Prostate gland (tissue), 2 donors: ENCODE data around the gene CENPV. TPM values are rescaled to one million over a fixed set of nuclear protein-coding genes. Genes with fewer than 3 reads are reported as not detected.

Experiments
- DNase-seq: peaks from one replicate; pipeline ENCODE4 v3.0.0-alpha.2; 2019; ENCODE audit warnings: low spot score
- H3K27ac ChIP-seq, 2 donors: fragments of 200-600 bp; sonication (generic); 2 replicates each; pipeline ENCODE4 v1.5.1; 2017 to 2019
- H3K27me3 ChIP-seq: fragments of 200-600 bp; sonication (generic); replicated peaks from 2 replicates; pipeline ENCODE4 v1.5.1; 2019; ENCODE audit not compliant: insufficient read depth
- H3K36me3 ChIP-seq, 2 donors: fragments of 200-600 bp; sonication (generic); 1 replicate in 1 of 2; 2 replicates in 1 of 2; pipeline versions ENCODE4 v1.5.1 to v1.8.1; 2017 to 2019
- H3K4me1 ChIP-seq: fragments of 200-600 bp; sonication (generic); replicated peaks from 2 replicates; pipeline ENCODE4 v1.5.1; 2019
- H3K4me3 ChIP-seq, 2 donors: fragments of 200-600 bp; sonication (generic); 2 replicates each; pipeline ENCODE4 v1.5.1; 2017 to 2019
- H3K9me3 ChIP-seq: fragments of 200-600 bp; sonication (generic); 2 replicates; pipeline ENCODE4 v1.5.1; 2017
- POLR2A ChIP-seq: fragments of 450-650 bp; IDR thresholded peaks from one replicate; pipeline ENCODE4 v1.6.1; 2016; ENCODE audit warnings: antibody characterized with exemption, mild to moderate bottlenecking
- POLR2AphosphoS5 ChIP-seq: sonication (generic); formaldehyde crosslinking; IDR thresholded peaks from one replicate; pipeline ENCODE4 v1.6.1; 2017; ENCODE audit warnings: antibody characterized with exemption
- WGBS: methylation state at CpG from one replicate; pipeline ENCODE4 v1.1.5; 2018; 5-methylcytosine and 5-hydroxymethylcytosine counted together
- intact Hi-C: fragments of 100-400 bp; cut with DNase I; formaldehyde crosslinking; loops from one replicate; pipeline ENCODE4 v1.14.2; 2022
- total RNA-seq, 2 donors: library from RNA; depleted of rRNA; stranded (reverse); fragments of >200 nt; gene quantifications; one replicate each; pipeline ENCODE4 v1.1.0, GENCODE V29; 2016
- TF ChIP-seq, protein P1 (sequence below), 4 experiments: fragments of 200-600 bp in 2 of 4; fragments of 450-650 bp in 2 of 4; sonication (generic) in 2 of 4; IDR thresholded peaks; 1 replicate in 3 of 4; 2 replicates in 1 of 4; pipeline ENCODE4 v1.5.1; 2016 to 2019; ENCODE audit warnings: antibody characterized with exemption in 4 of 4, mild to moderate bottlenecking in 2 of 4, moderate library complexity in 2 of 4

Gene CENPV
- total RNA-seq, 2 donors from 2014 or later: 29.8 to 71.5 TPM

DNA sequence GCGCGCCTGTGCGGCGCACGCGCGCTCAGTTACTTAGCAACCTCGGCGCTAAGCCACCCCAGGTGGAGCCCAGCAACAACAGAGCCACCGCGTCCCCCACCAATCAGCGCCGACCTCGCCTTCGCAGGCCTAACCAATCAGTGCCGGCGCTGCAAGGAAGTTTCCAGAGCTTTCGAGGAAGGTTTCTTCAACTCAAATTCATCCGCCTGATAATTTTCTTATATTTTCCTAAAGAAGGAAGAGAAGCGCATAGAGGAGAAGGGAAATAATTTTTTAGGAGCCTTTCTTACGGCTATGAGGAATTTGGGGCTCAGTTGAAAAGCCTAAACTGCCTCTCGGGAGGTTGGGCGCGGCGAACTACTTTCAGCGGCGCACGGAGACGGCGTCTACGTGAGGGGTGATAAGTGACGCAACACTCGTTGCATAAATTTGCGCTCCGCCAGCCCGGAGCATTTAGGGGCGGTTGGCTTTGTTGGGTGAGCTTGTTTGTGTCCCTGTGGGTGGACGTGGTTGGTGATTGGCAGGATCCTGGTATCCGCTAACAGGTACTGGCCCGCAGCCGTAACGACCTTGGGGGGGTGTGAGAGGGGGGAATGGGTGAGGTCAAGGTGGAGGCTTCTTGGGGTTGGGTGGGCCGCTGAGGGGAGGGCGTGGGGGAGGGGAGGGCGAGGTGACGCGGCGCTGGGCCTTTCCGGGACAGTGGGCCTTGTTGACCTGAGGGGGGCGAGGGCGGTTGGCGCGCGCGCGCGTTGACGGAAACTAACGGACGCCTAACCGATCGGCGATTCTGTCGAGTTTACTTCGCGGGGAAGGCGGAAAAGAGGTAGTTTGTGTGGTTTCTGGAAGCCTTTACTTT is 27.6 kb upstream of the CENPV start, which contains the start of gene UBB:
UBB (plus strand) TSS at position 452 of the 856 bp plus-strand sequence. CDS start 817 bp downstream, outside the sequence.
- TF ChIP-seq POLR2A (peak; percentile 96), POLR2AphosphoS5 (peak; percentile 98)
- TF ChIP-seq, protein P1, sequence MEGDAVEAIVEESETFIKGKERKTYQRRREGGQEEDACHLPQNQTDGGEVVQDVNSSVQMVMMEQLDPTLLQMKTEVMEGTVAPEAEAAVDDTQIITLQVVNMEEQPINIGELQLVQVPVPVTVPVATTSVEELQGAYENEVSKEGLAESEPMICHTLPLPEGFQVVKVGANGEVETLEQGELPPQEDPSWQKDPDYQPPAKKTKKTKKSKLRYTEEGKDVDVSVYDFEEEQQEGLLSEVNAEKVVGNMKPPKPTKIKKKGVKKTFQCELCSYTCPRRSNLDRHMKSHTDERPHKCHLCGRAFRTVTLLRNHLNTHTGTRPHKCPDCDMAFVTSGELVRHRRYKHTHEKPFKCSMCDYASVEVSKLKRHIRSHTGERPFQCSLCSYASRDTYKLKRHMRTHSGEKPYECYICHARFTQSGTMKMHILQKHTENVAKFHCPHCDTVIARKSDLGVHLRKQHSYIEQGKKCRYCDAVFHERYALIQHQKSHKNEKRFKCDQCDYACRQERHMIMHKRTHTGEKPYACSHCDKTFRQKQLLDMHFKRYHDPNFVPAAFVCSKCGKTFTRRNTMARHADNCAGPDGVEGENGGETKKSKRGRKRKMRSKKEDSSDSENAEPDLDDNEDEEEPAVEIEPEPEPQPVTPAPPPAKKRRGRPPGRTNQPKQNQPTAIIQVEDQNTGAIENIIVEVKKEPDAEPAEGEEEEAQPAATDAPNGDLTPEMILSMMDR (IDR thresholded peaks at IDR 0.05): no peak
- peak within 1 kb of the TSS; percentile 97 to 98 for H3K27ac ChIP-seq
- WGBS: under 1% methylated on average over 60 of the region's 67 CpGs
- H3K9me3 ChIP-seq: no peaks in the 10 kb centered on the region
- intact Hi-C loops: no loop called here
- H3K27me3 ChIP-seq: no peaks in the 10 kb centered on the region
- peak; percentile 97 for DNase-seq
- H3K36me3 ChIP-seq: no peaks in the 10 kb centered on the region
- H3K4me3 ChIP-seq: peak within 1 kb of the TSS; percentile 63 to 82
- peaks cover 2% of the 10 kb centered on the region for H3K4me1 ChIP-seq

DNA sequence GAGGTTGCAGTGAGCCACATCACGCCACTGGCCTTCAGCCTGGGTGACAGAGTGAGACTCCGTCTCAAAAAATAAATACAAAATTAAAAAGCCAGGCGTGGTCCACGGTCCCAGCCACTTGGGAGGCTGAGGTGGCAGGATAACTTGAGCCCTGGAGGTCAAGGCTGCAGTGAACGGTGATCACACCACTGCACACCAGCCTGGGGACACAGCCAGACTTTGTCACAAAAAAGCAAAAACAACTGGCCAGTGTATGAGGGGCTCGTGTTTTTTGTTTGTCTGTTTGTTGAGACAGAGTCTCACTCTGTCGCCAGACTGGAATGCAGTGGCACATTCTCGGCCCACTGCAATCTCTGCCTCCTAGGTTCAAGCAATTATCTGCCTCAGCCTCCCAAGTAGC is 26.4 kb upstream of the CENPV start:
- intact Hi-C loops: no loop called here
- peak overlapping the region; percentile 97 to 98 for H3K27ac ChIP-seq
- TF ChIP-seq, protein P1 (IDR thresholded peaks at IDR 0.05): no peak
- TF ChIP-seq POLR2AphosphoS5: no peak
- TF ChIP-seq POLR2A: no peak
- no peaks in the 10 kb centered on the region for H3K36me3 ChIP-seq
- peaks cover 2% of the 10 kb centered on the region for H3K4me1 ChIP-seq
- 88% methylated on average over 8 of the region's 8 CpGs for WGBS
- H3K4me3 ChIP-seq: no peak overlapping the region
- H3K27me3 ChIP-seq: no peaks in the 10 kb centered on the region
- H3K9me3 ChIP-seq: no peaks in the 10 kb centered on the region
- DNase-seq: no peak

DNA sequence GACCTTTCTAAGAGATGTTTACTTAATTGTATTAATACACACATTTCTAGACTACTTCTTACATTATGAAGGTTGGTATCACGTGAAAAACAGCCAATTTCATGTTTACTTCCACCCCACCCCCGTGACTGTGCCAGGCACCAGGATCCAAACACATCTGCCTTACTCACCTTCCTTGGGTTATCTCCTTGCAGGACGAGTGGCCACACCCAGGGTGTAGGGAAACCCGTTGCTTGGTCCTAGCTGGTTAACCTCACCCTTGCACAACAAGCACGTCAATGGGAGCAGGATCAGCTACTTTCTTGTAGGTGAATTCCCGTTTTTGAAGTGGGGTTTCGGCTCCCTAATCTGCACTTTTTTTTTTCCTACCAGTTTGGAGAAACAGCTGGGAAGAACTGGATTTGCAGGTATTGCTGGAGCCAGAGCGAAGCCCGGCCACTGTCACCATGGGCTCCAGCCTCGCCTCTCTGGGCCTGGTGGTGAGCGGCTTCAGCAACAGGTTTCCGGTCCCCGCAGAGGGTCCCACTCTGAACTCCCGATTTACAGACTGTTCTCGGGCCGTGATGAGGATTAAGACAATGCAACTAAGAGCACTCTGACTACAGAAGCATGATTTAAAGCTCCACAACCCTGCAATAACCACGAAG is 25.5 kb upstream of the CENPV start:
- Histone ChIP-seq H3K4me1 (peaks cover 2% of the 10 kb centered on the region), H3K9me3 (no peaks in the 10 kb centered on the region), H3K4me3 (no peak overlapping the region), H3K27ac (peak overlapping the region; percentile 69 to 98), H3K27me3 (no peaks in the 10 kb centered on the region), H3K36me3 (no peaks in the 10 kb centered on the region)
- intact Hi-C loops: no loop called here
- DNase-seq: peak; percentile 30
- TF ChIP-seq, protein P1 (IDR thresholded peaks at IDR 0.05): no peak
- TF ChIP-seq POLR2AphosphoS5: peak; percentile 37
- WGBS: 52% methylated on average over 17 of the region's 17 CpGs

GRCh38 chr17:16377941-16378341 is 24.7 kb upstream of the CENPV start:
- Histone ChIP-seq H3K4me3 (no peak overlapping the region), H3K4me1 (peaks cover 2% of the 10 kb centered on the region), H3K27me3 (no peaks in the 10 kb centered on the region), H3K36me3 (no peaks in the 10 kb centered on the region), H3K27ac (peak overlapping the region; percentile 69 to 98), H3K9me3 (no peaks in the 10 kb centered on the region)
- peak; percentile 56 for DNase-seq
- TF ChIP-seq POLR2AphosphoS5: peak; percentile 91
- no peak for TF ChIP-seq POLR2A
- TF ChIP-seq, protein P1 (IDR thresholded peaks at IDR 0.05): no peak
- intact Hi-C loops: no loop called here
- WGBS: 28% methylated on average over 2 of the region's 2 CpGs
